ENCODE results near the gene TRO.

The TRO gene

GRCh38 chrX:54928876-54929275, 8.3 kb downstream of the TRO start:
- Histone ChIP-seq H3K27me3 (ENCODE audit: control insufficient read depth, insufficient read depth, low read length) (no peaks in the 10 kb centered on the region), H3K4me1 (no peaks in the 10 kb centered on the region), H3K36me3 (ENCODE audit: control insufficient read depth, insufficient read depth, low read length) (no peaks in the 10 kb centered on the region), H3K79me2 (no peaks in the 10 kb centered on the region), H3K4me2 (ENCODE audit: low read length) (no peak overlapping the region), H3K4me3 (ENCODE audit: low read depth, low read length) (no peak overlapping the region), H2AFZ (no peak overlapping the region), H3K9ac (no peak overlapping the region), H3K27ac (no peak overlapping the region), H3K9me3 (ENCODE audit: control insufficient read depth, low read length) (no peaks in the 10 kb centered on the region)
- no peak for TF ChIP-seq CTCF (IDR thresholded peaks at IDR 0.05)

- Histone ChIP-seq H3K4me1 (no peaks in the 10 kb centered on the region), H3K4me2 (ENCODE audit: low read length) (no peak overlapping the region), H3K27ac (no peak overlapping the region), H3K9ac (no peak overlapping the region), H3K4me3 (ENCODE audit: low read depth, low read length) (no peak overlapping the region), H3K79me2 (no peaks in the 10 kb centered on the region), H2AFZ (no peak overlapping the region), H3K9me3 (ENCODE audit: control insufficient read depth, low read length) (no peaks in the 10 kb centered on the region), H3K36me3 (ENCODE audit: control insufficient read depth, insufficient read depth, low read length) (no peaks in the 10 kb centered on the region), H3K27me3 (ENCODE audit: control insufficient read depth, insufficient read depth, low read length) (no peaks in the 10 kb centered on the region)
- TF ChIP-seq CTCF (IDR thresholded peaks at IDR 0.05), result no peak
These were observed 9.8 kb downstream of the TRO start for GRCh38 chrX:54930291-54931049.

GRCh38 chrX:54931107-54931506, 10.5 kb downstream of the TRO start:
- no peaks in the 10 kb centered on the region for H3K36me3 ChIP-seq (ENCODE audit: control insufficient read depth, insufficient read depth, low read length)
- H3K4me3 ChIP-seq (ENCODE audit: low read depth, low read length), result no peak overlapping the region
- H3K4me1 ChIP-seq, result no peaks in the 10 kb centered on the region
- no peaks in the 10 kb centered on the region for H3K9me3 ChIP-seq (ENCODE audit: control insufficient read depth, low read length)
- no peak overlapping the region for H3K9ac ChIP-seq
- no peaks in the 10 kb centered on the region for H3K27me3 ChIP-seq (ENCODE audit: control insufficient read depth, insufficient read depth, low read length)
- no peaks in the 10 kb centered on the region for H3K79me2 ChIP-seq
- no peak overlapping the region for H3K4me2 ChIP-seq (ENCODE audit: low read length)
- no peak overlapping the region for H2AFZ ChIP-seq
- no peak for TF ChIP-seq CTCF (IDR thresholded peaks at IDR 0.05)
- H3K27ac ChIP-seq, result no peak overlapping the region

- Histone ChIP-seq H3K27ac (no peak overlapping the region), H3K27me3 (ENCODE audit: control insufficient read depth, insufficient read depth, low read length) (no peaks in the 10 kb centered on the region), H3K4me3 (ENCODE audit: low read depth, low read length) (no peak overlapping the region), H3K9me3 (ENCODE audit: control insufficient read depth, low read length) (no peaks in the 10 kb centered on the region), H3K36me3 (ENCODE audit: control insufficient read depth, insufficient read depth, low read length) (no peaks in the 10 kb centered on the region), H3K9ac (no peak overlapping the region), H2AFZ (no peak overlapping the region), H3K4me2 (ENCODE audit: low read length) (no peak overlapping the region), H3K79me2 (no peaks in the 10 kb centered on the region), H3K4me1 (no peaks in the 10 kb centered on the region)
- TF ChIP-seq CTCF (IDR thresholded peaks at IDR 0.05), result no peak
These were observed 12.7 kb downstream of the TRO start for GRCh38 chrX:54933150-54933826.
